Uterus (tissue), 2 donors: ENCODE measurements around the gene CIDEB.

Source experiments
- CTCF ChIP-seq, 4 experiments: fragments of 200-600 bp in 2 of 4; fragments of 450-650 bp in 2 of 4; sonication (generic) in 2 of 4; IDR thresholded peaks; one replicate each; pipeline ENCODE4 v1.5.1; 2016 to 2019; ENCODE audit warnings: antibody characterized with exemption in 4 of 4, mild to moderate bottlenecking in 2 of 4, moderate library complexity in 1 of 4
- POLR2A ChIP-seq, 2 donors: fragments of 450-650 bp; IDR thresholded peaks; one replicate each; pipeline ENCODE4 v1.6.1; 2016; ENCODE audit warnings: antibody characterized with exemption in 2 of 2, mild to moderate bottlenecking in 1 of 2, moderate library complexity in 1 of 2

GRCh38 chr14:24292118-24292807, 15.5 kb downstream of the CIDEB start:
- TF ChIP-seq POLR2A (IDR thresholded peaks at IDR 0.05) (no peak), CTCF (IDR thresholded peaks at IDR 0.05) (no peak)
